ENCODE measurements around the gene TOMM7.

GRCh38 chr7:22805227-22805626 lies 17.4 kb downstream of the TOMM7 start:
- TF ChIP-seq EZH2phosphoT487 (IDR thresholded peaks at IDR 0.05; ENCODE audit: borderline replicate concordance, low read depth, low read length) (no peak), CTCF (conservative IDR thresholded peaks at IDR 0.05; ENCODE audit: low read length) (no peak)
